Testis (tissue), 3 donors: ENCODE results near the gene ME1. TPM values are rescaled to one million over a fixed set of nuclear protein-coding genes. Genes with fewer than 3 reads are reported as not detected.
A peak's percentile ranks its signal among the peaks of the same experiment; 100 is the strongest.

ENCODE experiments used
- DNase-seq: peaks from one replicate; pipeline ENCODE4 v3.0.0-alpha.2; 2019
- H3K27ac ChIP-seq, 2 donors: fragments of 200-600 bp; sonication (generic); one replicate each; pipeline ENCODE4 v1.5.1; 2019
- H3K27me3 ChIP-seq: fragments of 200-600 bp; sonication (generic); one replicate; pipeline ENCODE4 v1.5.1; 2019
- H3K36me3 ChIP-seq: fragments of 200-600 bp; sonication (generic); one replicate; pipeline ENCODE4 v1.5.1; 2017; ENCODE audit warnings: low read depth; ENCODE audit errors: missing control alignments
- H3K4me1 ChIP-seq: fragments of 200-600 bp; sonication (generic); one replicate; pipeline ENCODE4 v1.5.1; 2019
- H3K4me3 ChIP-seq, 2 donors: fragments of 200-600 bp; sonication (generic); one replicate each; pipeline ENCODE4 v1.5.1; 2017 to 2019
- H3K9me3 ChIP-seq: fragments of 200-600 bp; sonication (generic); one replicate; pipeline ENCODE4 v1.5.1; 2017
- CTCF ChIP-seq, 3 experiments: fragments of 450-650 bp in 2 of 3; fragments of 200-600 bp in 1 of 3; sonication (generic) in 1 of 3; IDR thresholded peaks; one replicate each; pipeline ENCODE4 v1.5.1; 2016 to 2019; ENCODE audit warnings: antibody characterized with exemption in 3 of 3, mild to moderate bottlenecking in 2 of 3, moderate library complexity in 1 of 3
- POLR2A ChIP-seq: fragments of 450-650 bp; IDR thresholded peaks from one replicate; pipeline ENCODE4 v1.6.1; 2017; ENCODE audit warnings: antibody characterized with exemption, mild to moderate bottlenecking, moderate library complexity
- WGBS, 2 donors: methylation state at CpG; one replicate each; pipeline ENCODE4 v1.1.5; 2018; 5-methylcytosine and 5-hydroxymethylcytosine counted together
- intact Hi-C: fragments of 100-400 bp; cut with DNase I; formaldehyde crosslinking; loops from one replicate; pipeline ENCODE4 v1.15.1; 2023; ENCODE audit warnings: low total_unique reads
- polyA plus RNA-seq: library from polyadenylated mRNA; stranded (reverse); fragments of 350-450 nt; fragmentation: Illumina TruSeq; extraction: RNeasy Lipid Tissue Mini Kit (QIAGEN cat#74804); gene quantifications from one replicate; pipeline ENCODE4 v1.2.3, GENCODE V29; 2014; ENCODE audit warnings: low read depth, low replicate concordance; ENCODE audit not compliant: insufficient read depth
- total RNA-seq, 2 donors: library from RNA; depleted of rRNA; stranded (reverse); fragments of >200 nt; gene quantifications; one replicate each; pipeline ENCODE4 v1.2.3, GENCODE V29; 2016

The ME1 gene
- total and polyA plus RNA-seq, 3 donors from 2014 or later = 28.0 to 37.2 (median 32.9) TPM

GRCh38 chr6:83474309-83474708 lies 43.5 kb upstream of the ME1 start:
- Histone ChIP-seq H3K36me3 (no peaks in the 10 kb centered on the region), H3K4me1 (no peaks in the 10 kb centered on the region), H3K27me3 (no peaks in the 10 kb centered on the region), H3K9me3 (no peaks in the 10 kb centered on the region), H3K4me3 (no peak overlapping the region), H3K27ac (no peak overlapping the region)
- DNase-seq = no peak
- TF ChIP-seq CTCF (IDR thresholded peaks at IDR 0.05) (no peak), POLR2A (no peak)
- 50 to 57% methylated on average over 4 of the region's 4 CpGs for WGBS, 2 donors
- intact Hi-C loops = no loop called here

- Histone ChIP-seq H3K4me1 (no peaks in the 10 kb centered on the region), H3K4me3 (no peak overlapping the region), H3K36me3 (no peaks in the 10 kb centered on the region), H3K27ac (no peak overlapping the region), H3K9me3 (no peaks in the 10 kb centered on the region), H3K27me3 (no peaks in the 10 kb centered on the region)
- 72 to 82% methylated on average over 2 of the region's 2 CpGs for WGBS, 2 donors
- DNase-seq = no peak
- intact Hi-C loops = no loop called here
- TF ChIP-seq POLR2A (no peak), CTCF (IDR thresholded peaks at IDR 0.05) (no peak)
Observed at GRCh38 chr6:83472767-83473166, 41.9 kb upstream of the ME1 start.

GRCh38 chr6:83470587-83470986 lies 39.7 kb upstream of the ME1 start:
- no peak for TF ChIP-seq POLR2A
- no peak for TF ChIP-seq CTCF (IDR thresholded peaks at IDR 0.05)
- Histone ChIP-seq H3K27ac (no peak overlapping the region), H3K27me3 (no peaks in the 10 kb centered on the region), H3K36me3 (no peaks in the 10 kb centered on the region), H3K4me3 (no peak overlapping the region), H3K4me1 (no peaks in the 10 kb centered on the region), H3K9me3 (no peaks in the 10 kb centered on the region)
- intact Hi-C loops = no loop called here
- DNase-seq = no peak
- WGBS, 2 donors = 91 to 96% methylated on average over 3 of the region's 3 CpGs

GRCh38 chr6:83470001-83470400 lies 39.1 kb upstream of the ME1 start:
- H3K9me3 ChIP-seq = no peaks in the 10 kb centered on the region
- H3K4me3 ChIP-seq = no peak overlapping the region
- no peaks in the 10 kb centered on the region for H3K4me1 ChIP-seq
- no peak for TF ChIP-seq POLR2A
- TF ChIP-seq CTCF (IDR thresholded peaks at IDR 0.05) = no peak
- intact Hi-C loops = no loop called here
- no peak overlapping the region for H3K27ac ChIP-seq
- H3K27me3 ChIP-seq = no peaks in the 10 kb centered on the region
- peak; percentile 16 for DNase-seq
- 70 to 72% methylated on average over 4 of the region's 4 CpGs for WGBS, 2 donors
- no peaks in the 10 kb centered on the region for H3K36me3 ChIP-seq

GRCh38 chr6:83467620-83468036 lies 36.8 kb upstream of the ME1 start:
- H3K9me3 ChIP-seq = no peaks in the 10 kb centered on the region
- WGBS, 2 donors = 84 to 93% methylated on average over 3 of the region's 3 CpGs
- no peak overlapping the region for H3K27ac ChIP-seq
- H3K4me3 ChIP-seq = no peak overlapping the region
- no peaks in the 10 kb centered on the region for H3K27me3 ChIP-seq
- H3K36me3 ChIP-seq = no peaks in the 10 kb centered on the region
- no peaks in the 10 kb centered on the region for H3K4me1 ChIP-seq
- intact Hi-C loops = no loop called here
- no peak for TF ChIP-seq POLR2A
- TF ChIP-seq CTCF (IDR thresholded peaks at IDR 0.05) = no peak
- DNase-seq = peak; percentile 26
